ENCODE measurements around the gene ZSWIM6.

Gene ZSWIM6

DNA sequence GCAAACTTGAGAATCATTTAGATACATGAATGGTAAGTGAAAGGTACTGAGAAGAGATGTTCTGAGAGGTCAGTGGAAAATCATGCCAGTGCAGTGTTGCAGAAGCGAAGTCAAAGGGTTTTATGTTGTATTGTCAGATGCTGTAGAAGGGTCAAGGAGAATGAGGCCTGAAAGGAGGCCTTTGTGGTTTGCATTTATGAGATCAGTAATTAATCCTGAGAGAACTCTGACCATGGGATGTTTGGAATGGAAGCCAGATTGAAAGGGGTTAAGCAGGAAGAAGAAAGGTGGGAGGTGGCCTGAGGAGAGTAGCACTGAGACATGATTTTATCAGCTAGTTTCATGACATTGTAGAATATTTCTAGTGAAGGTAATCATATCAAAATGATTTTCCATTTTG lies 97.8 kb downstream of the ZSWIM6 start:
- TF ChIP-seq, protein P1, sequence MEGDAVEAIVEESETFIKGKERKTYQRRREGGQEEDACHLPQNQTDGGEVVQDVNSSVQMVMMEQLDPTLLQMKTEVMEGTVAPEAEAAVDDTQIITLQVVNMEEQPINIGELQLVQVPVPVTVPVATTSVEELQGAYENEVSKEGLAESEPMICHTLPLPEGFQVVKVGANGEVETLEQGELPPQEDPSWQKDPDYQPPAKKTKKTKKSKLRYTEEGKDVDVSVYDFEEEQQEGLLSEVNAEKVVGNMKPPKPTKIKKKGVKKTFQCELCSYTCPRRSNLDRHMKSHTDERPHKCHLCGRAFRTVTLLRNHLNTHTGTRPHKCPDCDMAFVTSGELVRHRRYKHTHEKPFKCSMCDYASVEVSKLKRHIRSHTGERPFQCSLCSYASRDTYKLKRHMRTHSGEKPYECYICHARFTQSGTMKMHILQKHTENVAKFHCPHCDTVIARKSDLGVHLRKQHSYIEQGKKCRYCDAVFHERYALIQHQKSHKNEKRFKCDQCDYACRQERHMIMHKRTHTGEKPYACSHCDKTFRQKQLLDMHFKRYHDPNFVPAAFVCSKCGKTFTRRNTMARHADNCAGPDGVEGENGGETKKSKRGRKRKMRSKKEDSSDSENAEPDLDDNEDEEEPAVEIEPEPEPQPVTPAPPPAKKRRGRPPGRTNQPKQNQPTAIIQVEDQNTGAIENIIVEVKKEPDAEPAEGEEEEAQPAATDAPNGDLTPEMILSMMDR (IDR thresholded peaks at IDR 0.05; ENCODE audit: control insufficient read depth, extremely low read depth, insufficient read depth): no peak
- no peak overlapping the region for H3K4me3 ChIP-seq (ENCODE audit: low read depth, low read length)
- no peak for DNase-seq (ENCODE audit: low read depth)

DNA sequence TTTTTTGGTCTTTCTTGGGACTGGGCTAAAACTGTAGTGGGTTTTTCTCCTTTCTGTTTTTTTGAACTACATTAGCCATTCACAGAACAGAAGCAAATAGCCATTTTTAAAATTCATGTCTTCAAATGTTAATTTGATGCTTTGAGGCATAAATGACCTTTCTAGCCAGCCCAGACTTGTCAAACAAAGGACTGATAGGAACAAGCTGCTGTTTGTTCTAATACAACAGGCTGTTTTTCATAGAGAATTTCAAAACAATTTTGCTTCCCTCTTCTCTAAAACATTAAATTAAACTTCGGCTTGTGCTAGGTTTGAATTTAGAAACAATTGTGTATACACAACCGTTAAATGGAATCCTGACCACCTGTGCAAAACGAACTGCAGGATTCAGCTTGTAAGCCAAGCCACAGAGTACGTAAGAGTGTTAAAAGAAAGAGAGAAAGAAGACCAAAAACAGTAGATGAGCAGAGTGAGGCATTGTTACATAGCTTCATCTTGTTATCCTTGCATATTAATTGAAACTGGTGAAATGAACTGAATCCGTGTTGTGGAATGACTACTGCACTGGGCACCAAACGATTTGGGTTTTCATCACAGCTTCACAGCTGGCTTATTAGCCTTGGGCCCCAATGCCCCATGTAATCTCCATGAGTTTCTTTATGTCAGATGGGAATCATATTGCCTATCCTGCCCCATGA lies 100.0 kb downstream of the ZSWIM6 start:
- no peak overlapping the region for H3K4me3 ChIP-seq (ENCODE audit: low read depth, low read length)
- DNase-seq (ENCODE audit: low read depth): no peak
- TF ChIP-seq, protein P1 (IDR thresholded peaks at IDR 0.05; ENCODE audit: control insufficient read depth, extremely low read depth, insufficient read depth): no peak

DNA sequence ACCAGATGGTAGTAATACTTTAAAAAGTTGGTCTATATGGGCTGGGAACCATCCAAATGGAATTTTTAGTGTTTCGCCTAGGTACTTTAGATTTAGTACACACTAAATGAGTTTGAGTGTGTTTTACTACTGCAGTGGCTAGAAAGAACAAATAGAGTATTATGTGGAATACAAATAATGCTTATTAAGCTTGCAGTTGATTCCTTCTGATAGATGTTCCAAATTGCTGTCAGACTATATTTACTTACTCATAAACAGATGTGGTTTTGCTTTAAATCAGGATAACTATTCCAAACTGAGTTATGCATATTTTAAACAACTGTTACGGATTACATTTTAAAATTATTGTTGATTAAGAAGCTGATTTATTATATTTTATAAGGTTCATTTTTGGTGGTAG lies 103.3 kb downstream of the ZSWIM6 start:
- no peak overlapping the region for H3K4me3 ChIP-seq (ENCODE audit: low read depth, low read length)
- DNase-seq (ENCODE audit: low read depth): no peak
- TF ChIP-seq, protein P1 (IDR thresholded peaks at IDR 0.05; ENCODE audit: control insufficient read depth, extremely low read depth, insufficient read depth): no peak

DNA sequence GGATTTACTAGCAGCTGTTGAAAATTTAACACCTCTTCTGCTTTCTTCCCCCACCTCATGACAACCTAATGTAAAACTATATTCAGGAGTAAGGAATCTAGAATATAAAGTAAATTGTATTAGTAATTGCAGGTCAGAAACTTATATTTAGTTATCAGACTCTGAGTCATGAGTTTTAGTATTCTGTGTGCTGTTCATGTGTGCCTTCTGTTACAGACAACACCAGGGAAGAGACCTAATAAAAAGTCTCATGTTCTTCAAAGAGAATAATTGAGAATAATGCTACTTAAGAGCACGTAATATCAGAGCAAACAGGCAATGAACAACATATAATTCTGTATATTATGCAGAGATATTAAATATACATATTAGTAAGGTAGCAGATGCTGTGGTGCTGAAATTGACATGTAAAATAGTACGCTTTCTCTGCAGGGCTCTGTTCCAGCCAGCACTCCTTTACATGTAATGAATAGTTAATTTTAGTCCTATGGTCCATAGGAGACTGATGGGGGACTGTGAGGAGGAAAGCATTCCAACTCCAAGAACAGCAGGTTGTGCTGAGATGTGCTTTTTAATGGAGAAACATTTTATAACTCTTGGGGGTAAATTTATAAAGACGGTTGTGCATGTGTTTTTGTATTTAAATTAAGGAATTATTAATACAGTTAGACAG lies 106.4 kb downstream of the ZSWIM6 start:
- DNase-seq (ENCODE audit: low read depth): no peak
- no peak overlapping the region for H3K4me3 ChIP-seq (ENCODE audit: low read depth, low read length)
- TF ChIP-seq, protein P1 (IDR thresholded peaks at IDR 0.05; ENCODE audit: control insufficient read depth, extremely low read depth, insufficient read depth): no peak

DNA sequence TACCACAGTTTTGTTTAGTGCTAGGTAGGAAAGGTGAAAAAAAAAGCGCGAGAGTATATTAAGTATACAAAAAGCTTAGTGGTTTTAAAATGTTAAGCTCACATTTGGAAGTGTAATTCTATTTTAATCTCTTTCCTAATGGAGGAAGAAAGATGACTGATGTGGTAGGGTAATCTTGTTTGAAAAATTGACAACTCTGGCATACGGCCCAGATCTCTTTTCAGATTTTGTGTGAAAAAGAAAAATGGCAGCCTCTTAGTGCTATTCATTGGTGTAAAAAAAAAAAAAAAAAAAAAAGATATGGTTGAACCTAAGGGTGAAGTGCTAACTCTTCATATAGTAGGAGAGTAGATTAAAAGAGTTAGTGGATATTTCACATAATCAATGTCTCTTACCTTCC lies 108.0 kb downstream of the ZSWIM6 start:
- no peak for DNase-seq (ENCODE audit: low read depth)
- no peak overlapping the region for H3K4me3 ChIP-seq (ENCODE audit: low read depth, low read length)
- TF ChIP-seq, protein P1 (IDR thresholded peaks at IDR 0.05; ENCODE audit: control insufficient read depth, extremely low read depth, insufficient read depth): no peak

DNA sequence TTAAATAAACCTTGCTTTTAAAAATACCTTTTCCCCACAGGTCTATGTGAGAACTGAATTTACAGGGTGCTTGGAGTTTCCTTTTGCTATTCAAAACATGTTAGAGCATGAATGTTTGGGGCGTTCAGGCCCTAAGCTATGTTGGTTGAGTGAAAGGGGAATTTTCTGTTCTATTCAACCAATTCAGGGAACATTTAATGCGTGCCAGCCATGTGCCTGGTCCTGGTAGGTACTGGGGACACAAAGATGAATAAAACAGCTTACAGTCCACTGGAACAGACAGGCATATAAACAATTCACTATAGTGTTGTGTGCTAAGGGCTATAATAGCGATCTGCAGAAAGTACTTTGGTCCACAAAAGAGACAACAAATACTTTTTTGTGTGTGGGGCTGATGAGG lies 108.5 kb downstream of the ZSWIM6 start:
- DNase-seq (ENCODE audit: low read depth): no peak
- TF ChIP-seq, protein P1 (IDR thresholded peaks at IDR 0.05; ENCODE audit: control insufficient read depth, extremely low read depth, insufficient read depth): no peak
- H3K4me3 ChIP-seq (ENCODE audit: low read depth, low read length): no peak overlapping the region
